ENCODE data around the gene LRRK1.

LRRK1 gene

DNA sequence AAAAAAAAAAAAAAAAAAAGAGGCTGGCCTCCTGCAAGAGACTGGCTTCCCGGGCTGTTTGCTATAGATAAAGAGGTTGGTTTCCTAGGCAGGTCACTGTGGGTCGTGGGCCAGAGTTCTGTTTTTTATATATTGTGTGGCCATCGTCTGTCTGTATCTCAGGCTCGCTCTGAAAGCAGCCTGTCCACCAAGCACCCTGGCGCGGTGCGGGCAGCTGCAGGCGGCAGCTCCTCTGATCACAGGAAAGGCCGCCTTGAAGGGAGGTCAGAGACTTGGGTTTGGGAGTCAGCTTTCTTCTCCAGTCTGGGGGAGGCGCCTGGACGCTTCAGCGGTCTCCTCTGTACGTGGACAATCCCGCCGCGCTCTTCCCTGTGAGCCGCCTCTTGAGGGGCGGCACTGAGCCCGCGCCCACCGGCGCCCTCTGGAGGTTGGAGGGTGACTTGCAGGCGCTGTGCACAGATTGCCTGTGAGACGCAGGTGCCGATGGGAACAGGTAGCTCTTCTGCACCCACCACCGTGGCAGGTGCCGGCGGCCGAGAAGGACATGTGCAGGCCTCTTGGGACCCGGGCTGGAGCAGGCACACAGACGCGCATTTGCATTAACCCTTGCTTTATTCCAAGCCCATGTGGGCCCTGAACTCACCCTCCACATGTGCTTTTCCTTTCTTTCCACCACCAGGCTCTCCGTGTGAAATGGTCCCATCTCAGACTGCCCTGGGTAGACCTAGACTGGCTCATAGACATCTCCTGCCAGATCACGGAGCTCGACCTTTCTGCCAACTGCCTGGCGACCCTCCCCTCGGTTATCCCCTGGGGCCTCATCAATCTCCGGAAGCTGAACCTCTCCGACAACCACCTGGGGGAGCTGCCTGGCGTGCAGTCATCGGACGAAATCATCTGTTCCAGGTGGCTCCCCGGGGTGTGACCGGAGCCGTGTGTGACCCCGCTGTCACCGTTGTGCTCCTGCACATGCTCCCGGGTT is 89.3 kb downstream of the LRRK1 start:
- ChIA-PET CTCF (interaction anchor here (0.5 to 7.3 kb wide), 57 partner anchors 9 to 666 kb away, joined by 3 to 161 read pairs (median 4); partner anchors contain the start of genes ADAMTS17, ASB7, CHSY1 and LRRK1), POLR2A (ENCODE audit: low non-redundant PET) (interaction anchor here (0.7 kb wide), 1 partner anchor 79 kb away, joined by 3 read pairs; no protein-coding TSS in a partner anchor)
- peak overlapping the region; percentile 60 for H3K27ac ChIP-seq
- TF ChIP-seq, protein P1, sequence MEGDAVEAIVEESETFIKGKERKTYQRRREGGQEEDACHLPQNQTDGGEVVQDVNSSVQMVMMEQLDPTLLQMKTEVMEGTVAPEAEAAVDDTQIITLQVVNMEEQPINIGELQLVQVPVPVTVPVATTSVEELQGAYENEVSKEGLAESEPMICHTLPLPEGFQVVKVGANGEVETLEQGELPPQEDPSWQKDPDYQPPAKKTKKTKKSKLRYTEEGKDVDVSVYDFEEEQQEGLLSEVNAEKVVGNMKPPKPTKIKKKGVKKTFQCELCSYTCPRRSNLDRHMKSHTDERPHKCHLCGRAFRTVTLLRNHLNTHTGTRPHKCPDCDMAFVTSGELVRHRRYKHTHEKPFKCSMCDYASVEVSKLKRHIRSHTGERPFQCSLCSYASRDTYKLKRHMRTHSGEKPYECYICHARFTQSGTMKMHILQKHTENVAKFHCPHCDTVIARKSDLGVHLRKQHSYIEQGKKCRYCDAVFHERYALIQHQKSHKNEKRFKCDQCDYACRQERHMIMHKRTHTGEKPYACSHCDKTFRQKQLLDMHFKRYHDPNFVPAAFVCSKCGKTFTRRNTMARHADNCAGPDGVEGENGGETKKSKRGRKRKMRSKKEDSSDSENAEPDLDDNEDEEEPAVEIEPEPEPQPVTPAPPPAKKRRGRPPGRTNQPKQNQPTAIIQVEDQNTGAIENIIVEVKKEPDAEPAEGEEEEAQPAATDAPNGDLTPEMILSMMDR (conservative IDR thresholded peaks at IDR 0.05; ENCODE audit: low read depth) = peak; percentile 100
- DNase-seq (ENCODE audit: low spot score) = peak; percentile 83

DNA sequence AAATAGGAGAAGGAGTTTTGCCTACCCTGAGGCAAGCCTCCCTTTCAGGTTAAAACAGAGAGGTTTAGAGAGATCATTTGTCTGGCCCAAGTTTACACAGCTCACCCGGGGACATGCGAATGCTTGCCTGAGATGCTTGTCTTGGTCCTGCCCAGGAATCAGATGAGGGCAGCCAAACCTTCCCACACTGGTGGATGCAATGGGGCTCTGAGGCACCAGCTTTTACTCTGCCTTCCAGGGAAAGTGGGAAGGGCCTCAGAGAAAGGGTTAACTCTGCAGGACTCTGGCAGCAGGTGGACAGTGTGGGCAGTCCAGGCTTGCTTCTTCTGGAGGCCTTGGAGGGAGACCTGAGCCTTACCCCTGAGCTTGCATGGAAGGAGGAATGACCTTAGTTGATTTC is 90.0 kb downstream of the LRRK1 start:
- DNase-seq (ENCODE audit: low spot score) = no peak
- H3K27ac ChIP-seq = peak overlapping the region; percentile 60
- CTCF ChIA-PET = interaction anchor here (0.5 to 7.3 kb wide), 18 partner anchors 10 to 931 kb away, joined by 3 to 161 read pairs (median 5); partner anchors contain the start of genes CHSY1 and LRRK1
- TF ChIP-seq, protein P1 (conservative IDR thresholded peaks at IDR 0.05; ENCODE audit: low read depth) = no peak
- POLR2A ChIA-PET (ENCODE audit: low non-redundant PET) = no interaction called here

DNA sequence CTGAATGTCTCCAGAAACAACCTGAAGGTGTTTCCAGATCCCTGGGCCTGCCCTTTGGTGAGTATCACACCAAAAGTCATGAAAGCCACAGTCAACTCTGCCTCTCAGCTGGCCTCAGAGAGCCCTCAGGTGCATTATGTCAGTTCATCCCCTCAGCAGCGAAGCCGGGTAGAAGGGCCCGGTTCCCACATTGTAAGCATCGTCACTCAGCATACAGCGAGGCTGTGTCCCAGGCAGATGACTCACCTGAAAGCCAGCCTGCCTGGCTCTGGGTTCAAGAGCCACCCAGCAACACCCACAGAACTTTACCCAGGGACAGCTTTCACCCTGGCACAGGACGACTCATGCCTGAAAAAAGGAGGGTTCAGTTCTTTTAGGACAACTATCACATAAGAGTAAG is 91.6 kb downstream of the LRRK1 start:
- ChIA-PET CTCF (interaction anchor here (0.6 to 1.4 kb wide), 2 partner anchors 248 to 389 kb away, joined by 3 to 5 read pairs; no protein-coding TSS in a partner anchor), POLR2A (ENCODE audit: low non-redundant PET) (no interaction called here)
- peak overlapping the region; percentile 16 for H3K27ac ChIP-seq
- DNase-seq (ENCODE audit: low spot score) = no peak
- TF ChIP-seq, protein P1 (conservative IDR thresholded peaks at IDR 0.05; ENCODE audit: low read depth) = no peak

DNA sequence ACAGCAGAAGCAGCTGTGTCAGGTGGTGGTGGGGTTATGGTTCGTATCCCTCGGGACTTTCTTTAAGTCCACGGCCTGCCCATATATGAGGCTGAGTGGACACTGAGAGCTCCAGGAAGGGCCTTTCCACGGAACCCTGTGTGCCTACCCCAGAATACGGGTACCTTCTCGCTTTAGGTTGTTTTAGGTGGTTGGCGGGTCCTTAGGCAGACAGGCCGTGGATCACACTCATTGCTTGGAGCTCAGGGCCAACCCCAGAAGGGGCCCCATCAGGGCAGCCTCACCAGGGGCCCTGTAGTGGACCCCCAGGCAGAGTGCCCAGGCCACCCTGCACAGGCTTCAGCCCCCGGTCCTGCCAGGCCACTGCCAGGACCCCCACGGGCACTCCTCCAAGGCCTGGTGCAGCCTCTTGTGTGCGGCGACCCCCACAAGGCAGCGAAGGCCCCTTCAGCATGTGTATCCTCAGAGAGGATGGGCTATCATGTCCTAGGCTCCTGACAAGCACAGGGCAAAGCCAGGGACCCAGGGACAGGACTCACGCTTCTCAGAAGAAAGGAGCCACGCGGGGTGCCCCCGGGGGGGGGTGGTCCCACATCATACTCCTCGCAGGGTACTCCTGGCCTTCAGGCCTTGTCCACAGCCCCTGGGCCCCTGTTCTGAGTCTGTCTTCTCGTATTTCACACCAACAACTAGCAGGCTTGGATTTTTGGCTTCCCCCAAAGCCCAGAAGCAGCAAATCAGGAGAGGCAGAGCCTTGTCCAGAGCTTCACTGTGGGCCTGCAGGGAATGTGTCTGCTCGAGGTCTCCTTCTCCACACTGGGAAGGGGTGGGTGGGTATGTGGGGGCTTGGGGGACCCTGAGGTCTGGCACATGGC is 93.4 kb downstream of the LRRK1 start:
- ChIA-PET CTCF (interaction anchor here (0.7 to 0.9 kb wide), 2 partner anchors 78 to 377 kb away, joined by 3 read pairs; no protein-coding TSS in a partner anchor), POLR2A (ENCODE audit: low non-redundant PET) (no interaction called here)

DNA sequence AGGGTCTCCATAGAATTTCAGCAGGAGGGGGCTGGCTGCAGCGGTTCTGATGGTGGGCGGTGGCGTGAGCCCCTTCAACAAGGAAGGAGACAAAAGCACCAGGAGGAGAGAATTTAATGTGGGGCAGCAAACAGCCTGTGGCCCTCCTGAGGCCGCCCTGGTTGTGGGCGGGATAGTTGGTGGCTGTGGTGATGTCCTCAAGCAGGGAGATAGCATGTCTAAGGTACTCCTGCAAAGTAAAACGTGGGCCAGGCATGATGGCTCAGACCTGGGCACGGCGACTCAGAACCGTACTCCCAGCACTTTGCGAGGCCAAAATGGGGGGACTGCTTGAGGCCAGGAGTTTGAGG is 94.0 kb downstream of the LRRK1 start:
- ChIA-PET POLR2A (ENCODE audit: low non-redundant PET) (no interaction called here), CTCF (interaction anchor here (0.7 kb wide), 1 partner anchor 77 kb away, joined by 3 read pairs; no protein-coding TSS in a partner anchor)
- TF ChIP-seq, protein P1 (conservative IDR thresholded peaks at IDR 0.05; ENCODE audit: low read depth) = no peak
- no peak overlapping the region for H3K27ac ChIP-seq
- no peak for DNase-seq (ENCODE audit: low spot score)

More for the DNA sequence above, 93.4 kb downstream of the LRRK1 start:
- TF ChIP-seq, protein P1 (conservative IDR thresholded peaks at IDR 0.05; ENCODE audit: low read depth) = no peak
- no peak overlapping the region for H3K27ac ChIP-seq
- no peak for DNase-seq (ENCODE audit: low spot score)
